GM04503 (cell line): Measurements from ENCODE around the gene APOC4.
"Not testable (repeated sequence)": the region's sequence is repeated elsewhere in the genome, so short reads cannot be mapped to it uniquely, and the experiment has no call there.

Experiments used
- DNase-seq: peaks from one replicate; pipeline ENCODE4 v3.0.0-alpha.2; 2012; ENCODE audit warnings: low read depth

The APOC4 gene

GRCh38 chr19:44958090-44958489, 16.1 kb downstream of the APOC4 start:
- no peak for DNase-seq

- no peak for DNase-seq
Observed at GRCh38 chr19:44959691-44960090, 17.7 kb downstream of the APOC4 start.

GRCh38 chr19:44960906-44961728, 19.1 kb downstream of the APOC4 start:
- no peak for DNase-seq

GRCh38 chr19:44961821-44962220, 19.8 kb downstream of the APOC4 start:
- no peak for DNase-seq

GRCh38 chr19:44968118-44968517, 26.1 kb downstream of the APOC4 start:
- no peak for DNase-seq

- no peak for DNase-seq
Observed at GRCh38 chr19:44968670-44969069, 26.6 kb downstream of the APOC4 start.

DNA sequence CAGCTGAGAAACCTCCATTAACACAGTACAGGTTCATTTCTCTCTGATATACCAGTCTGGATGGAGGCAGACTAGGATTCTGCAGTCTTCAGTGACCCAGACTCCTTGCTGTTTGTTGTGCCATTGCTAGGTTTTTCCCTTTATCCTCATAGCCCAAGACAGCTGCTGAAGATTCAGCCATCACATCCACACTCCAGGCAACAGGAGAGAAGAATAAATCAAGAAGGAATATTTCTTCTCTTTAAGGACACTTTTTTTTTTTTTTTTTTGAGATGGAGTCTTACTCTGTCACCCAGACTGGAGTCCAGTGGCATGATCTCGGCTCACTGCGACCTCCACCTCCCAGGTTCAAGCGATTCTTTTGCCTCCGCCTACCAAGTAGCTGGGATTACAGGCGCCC, 27.4 kb downstream of the APOC4 start:
- DNase-seq, result no peak

GRCh38 chr19:44971451-44971850, 29.4 kb downstream of the APOC4 start:
- DNase-seq, result not testable (repeated sequence)

GRCh38 chr19:44972802-44973201, 30.8 kb downstream of the APOC4 start:
- no peak for DNase-seq

GRCh38 chr19:44973982-44974735, 32.1 kb downstream of the APOC4 start:
- DNase-seq, result no peak

GRCh38 chr19:44974857-44975256, 32.8 kb downstream of the APOC4 start:
- no peak for DNase-seq

DNA sequence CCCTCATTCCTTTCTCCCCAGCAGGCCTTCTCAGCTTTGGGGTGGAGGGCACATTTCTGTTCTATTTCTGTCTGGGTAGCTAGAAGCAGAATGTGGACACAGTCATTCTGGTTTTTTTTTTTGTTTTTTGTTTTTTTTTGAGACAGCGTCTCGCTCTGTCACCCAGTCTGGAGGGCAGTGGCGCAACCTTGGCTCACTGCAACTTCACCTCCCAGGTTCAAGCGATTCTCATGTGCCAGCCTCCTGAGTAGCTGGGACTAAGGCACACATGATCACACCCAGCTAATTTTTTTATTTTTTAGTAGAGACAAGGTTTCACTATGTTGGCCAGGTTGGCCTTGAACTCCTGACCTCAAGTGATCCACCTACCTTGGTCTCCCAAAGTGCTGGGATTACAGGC, 33.4 kb downstream of the APOC4 start:
- no peak for DNase-seq

DNA sequence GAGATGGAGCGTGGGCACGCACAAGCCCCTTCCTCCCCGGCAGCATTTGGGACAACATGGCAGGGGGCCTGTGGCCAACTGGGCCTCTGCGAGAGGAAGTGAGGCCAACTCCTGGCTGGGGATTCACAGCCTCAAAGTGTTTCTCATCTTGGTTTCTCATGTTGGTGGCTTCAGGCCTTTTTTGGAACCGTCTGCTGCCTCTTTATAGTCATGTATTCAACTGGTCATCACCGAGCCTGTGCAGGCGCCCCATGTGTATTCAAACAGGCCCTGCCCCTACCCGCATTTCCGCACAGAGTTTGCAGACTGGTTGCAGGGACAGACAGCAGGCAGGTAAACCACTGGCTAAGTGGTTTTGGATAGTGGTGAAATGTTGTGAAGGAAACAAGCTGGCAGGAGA, 42.0 kb downstream of the APOC4 start:
- DNase-seq, result no peak

DNA sequence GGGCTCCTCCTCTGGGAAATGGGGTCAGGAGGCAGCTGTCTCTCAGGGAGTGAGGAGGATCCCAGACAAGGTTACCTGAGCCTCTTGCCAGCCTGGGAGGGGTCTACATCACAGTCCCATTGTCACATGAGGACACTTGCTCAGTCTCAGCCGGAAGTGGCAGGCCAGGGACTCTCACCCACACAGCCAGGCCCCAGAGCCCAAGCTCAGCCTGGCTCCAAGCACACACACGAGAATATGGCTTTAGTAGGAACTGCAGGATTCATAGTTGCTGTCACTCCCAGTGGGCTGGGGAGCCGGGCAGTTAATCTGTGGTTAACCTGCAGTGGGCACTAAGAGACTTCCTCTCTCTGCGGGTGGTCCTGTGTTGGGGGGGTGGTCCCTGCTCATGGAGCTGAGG, 43.4 kb downstream of the APOC4 start:
- DNase-seq, result no peak

- DNase-seq, result no peak
Observed at GRCh38 chr19:44986389-44986788, 44.4 kb downstream of the APOC4 start.

DNA sequence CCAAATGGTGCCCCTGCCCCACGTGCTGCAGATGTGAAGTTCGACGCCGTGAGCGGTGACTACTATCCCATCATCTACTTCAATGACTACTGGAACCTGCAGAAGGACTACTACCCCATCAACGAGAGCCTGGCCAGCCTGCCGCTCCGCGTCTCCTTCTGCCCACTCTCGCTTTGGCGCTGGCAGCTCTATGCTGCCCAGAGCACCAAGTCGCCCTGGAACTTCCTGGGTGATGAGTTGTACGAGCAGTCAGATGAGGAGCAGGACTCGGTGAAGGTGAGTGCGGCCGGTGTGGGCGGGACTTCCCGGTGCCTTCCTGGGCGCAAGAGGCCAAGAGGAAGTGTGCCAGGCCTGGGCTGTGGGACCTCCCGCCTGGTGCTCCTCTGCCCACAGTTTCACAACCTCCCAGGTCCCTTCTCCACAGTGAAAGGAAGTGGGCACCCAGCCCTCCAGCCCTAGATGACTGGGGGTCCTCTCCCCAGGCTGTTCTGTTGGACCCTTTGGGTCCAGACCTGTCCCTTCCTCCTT, 45.2 kb downstream of the APOC4 start:
- DNase-seq, result no peak

DNA sequence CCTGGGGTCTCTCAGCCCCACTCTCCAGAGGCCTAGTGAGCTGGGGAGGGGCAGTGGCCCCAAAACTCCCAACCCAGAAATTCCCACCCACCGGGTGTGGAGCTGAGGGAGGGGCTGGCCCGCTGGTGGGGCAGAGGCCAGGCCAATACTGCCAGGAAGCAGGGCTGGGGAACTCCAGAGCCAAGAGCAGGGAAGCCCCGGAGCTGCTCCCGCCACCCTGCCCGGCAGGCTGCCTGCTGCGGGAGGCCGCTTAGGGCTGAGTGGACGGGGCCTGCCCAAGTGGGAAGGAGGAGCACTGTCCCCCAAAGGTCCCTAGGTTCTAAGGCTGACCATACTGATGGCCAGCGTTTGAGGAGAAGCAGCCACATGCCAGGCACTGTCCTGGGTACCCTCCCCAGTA, 46.2 kb downstream of the APOC4 start:
- no peak for DNase-seq

GRCh38 chr19:44988896-44989556, 47.0 kb downstream of the APOC4 start:
- DNase-seq, result peak; percentile 7

DNA sequence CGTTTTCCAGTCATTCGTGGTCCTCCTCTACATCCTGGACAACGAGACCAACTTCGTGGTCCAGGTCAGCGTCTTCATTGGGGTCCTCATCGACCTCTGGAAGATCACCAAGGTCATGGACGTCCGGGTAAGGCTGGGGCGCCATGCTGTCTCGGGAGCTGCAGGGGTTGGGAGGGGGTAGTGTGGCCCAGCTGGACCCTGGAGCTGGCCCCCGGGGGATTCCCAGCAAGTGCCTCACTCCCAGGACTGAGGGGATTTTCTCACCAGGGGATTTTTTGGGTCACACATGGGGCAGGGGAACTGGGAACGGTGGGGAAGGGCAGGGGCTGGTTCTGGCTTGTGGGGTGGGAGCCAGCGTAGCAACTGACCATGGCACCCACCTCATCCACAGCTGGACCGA, 48.4 kb downstream of the APOC4 start:
- no peak for DNase-seq

DNA sequence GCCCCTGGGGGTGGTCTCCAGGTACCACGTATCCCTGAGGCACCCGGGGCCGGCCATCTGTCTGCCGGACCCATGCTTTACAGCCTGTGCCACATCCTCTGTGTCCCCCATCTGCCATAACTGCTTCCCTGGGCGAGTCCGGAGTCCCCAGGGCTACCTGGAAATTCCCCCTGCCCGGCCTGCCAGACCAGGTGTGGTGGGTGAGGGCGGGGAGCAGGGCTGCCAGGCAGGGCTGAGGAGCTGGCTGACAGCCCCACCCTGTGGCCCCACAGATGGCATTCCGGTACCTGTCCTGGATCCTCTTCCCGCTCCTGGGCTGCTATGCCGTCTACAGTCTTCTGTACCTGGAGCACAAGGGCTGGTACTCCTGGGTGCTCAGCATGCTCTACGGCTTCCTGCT, 48.9 kb downstream of the APOC4 start:
- no peak for DNase-seq

DNA sequence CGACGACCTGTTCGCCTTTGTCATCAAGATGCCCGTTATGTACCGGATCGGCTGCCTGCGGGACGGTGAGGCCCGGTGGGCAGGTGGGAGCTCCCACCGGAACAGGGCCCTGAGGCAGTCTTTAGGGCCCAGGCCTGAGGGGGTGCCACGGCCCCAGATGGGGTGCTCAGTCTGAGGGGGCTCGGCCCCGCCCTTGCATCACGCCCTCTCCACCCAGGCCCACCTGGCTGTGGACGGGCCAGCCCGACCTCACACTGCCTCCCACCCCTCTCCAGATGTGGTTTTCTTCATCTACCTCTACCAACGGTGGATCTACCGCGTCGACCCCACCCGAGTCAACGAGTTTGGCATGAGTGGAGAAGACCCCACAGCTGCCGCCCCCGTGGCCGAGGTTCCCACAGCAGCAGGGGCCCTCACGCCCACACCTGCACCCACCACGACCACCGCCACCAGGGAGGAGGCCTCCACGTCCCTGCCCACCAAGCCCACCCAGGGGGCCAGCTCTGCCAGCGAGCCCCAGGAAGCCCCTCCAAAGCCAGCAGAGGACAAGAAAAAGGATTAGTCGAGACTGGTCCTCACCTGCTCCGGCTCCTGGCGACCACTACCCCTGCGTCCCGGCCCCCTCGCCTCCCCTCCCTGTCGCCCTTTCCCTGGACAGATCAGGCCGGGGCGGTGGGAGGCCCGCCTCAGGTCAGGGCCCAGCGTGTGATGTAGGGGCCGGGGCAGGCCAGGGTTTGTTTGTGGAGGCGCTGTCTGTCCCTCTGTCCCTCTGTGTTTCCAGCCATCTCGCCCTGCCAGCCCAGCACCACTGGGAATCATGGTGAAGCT, 50.5 kb downstream of the APOC4 start:
- no peak for DNase-seq

DNA sequence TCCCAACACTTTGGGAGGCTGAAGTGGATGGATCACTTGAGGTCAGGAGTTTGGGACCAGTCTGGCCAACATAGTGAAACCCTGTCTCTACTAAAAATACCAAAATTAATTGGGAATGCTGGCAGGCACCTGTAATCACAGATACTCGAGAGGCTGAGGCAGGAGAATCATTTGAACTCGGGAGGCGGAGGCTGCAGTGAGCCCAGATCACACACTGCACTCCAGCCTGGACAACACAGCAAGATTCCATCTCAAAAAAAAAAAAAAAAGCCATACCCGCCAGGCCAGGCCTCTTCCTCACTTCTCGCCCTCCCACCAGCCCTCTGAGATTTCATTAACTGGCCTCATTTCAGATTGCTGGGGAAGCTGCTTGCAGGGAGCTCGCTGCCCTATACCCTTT, 51.5 kb downstream of the APOC4 start:
- no peak for DNase-seq
